ENCODE results near the gene FAM107B. TPM values are rescaled to one million over a fixed set of nuclear protein-coding genes. Genes with fewer than 3 reads are reported as not detected.

Gene FAM107B
- total RNA-seq, 1 experiment from 2014 or later = 39.9 TPM

DNA sequence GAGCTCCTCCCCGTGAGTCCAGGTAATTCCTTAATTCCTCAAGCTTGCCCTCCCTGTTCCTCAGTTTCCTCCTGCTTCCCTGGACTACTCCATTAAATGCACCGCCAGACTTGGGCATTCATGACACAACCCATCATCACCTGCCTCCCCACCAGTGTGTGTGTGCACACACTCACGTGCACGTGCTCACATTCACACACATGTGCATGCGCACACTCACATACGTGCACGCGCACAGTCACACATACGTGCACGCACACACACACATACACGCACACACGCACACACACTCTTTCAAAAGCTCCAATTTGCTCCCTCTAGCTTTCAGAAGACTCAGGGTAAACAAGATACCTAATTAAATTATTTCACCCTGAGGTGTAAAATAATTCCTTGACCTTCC lies 216.7 kb downstream of the FAM107B start:
- no peak for DNase-seq (ENCODE audit: low read depth)

- no peak for DNase-seq (ENCODE audit: low read depth)
These were observed 217.1 kb downstream of the FAM107B start for GRCh38 chr10:14557567-14557966.

GRCh38 chr10:14556285-14556956 lies 218.3 kb downstream of the FAM107B start:
- DNase-seq (ENCODE audit: low read depth) = no peak

DNA sequence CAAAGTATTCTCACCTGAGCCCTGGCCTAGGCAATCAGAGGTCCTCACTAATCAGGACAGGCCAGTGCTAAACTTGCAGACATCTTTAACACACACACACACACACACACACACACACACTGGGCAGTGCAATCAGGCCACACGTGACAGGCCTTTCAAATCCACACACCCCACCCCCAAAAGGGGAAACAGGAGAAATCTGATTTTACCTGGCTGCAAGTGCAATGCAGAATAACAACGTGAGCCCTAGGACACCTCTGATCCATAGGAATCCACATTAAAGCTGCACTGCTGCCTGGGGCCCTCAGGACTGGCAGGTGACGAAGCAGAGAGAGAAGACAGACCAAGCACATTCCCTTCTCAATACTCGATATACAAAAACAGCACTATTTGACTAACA lies 218.9 kb downstream of the FAM107B start:
- no peak for DNase-seq (ENCODE audit: low read depth)

- no peak for DNase-seq (ENCODE audit: low read depth)
These were observed 220.0 kb downstream of the FAM107B start for GRCh38 chr10:14554491-14555205.

- no peak for DNase-seq (ENCODE audit: low read depth)
These were observed 220.6 kb downstream of the FAM107B start for GRCh38 chr10:14554091-14554490.

DNA sequence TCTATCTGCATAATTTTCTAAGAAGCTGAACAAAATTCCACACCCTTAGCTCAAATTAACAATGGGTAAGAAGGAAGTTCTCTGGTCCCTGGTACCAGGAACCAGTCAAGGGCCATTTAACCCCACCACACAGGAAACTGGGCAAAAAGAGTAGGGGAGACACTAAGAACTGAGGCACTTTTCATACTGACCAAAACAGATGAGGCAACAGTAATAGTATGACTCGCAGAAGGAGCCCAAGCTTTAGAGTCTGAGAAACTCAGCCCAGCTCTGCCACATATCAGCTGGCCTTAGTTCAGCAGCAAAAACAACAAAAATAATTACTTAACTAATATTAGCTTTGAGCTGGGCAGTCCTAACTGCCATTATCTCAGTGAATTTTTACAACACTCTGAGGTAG lies 221.2 kb downstream of the FAM107B start:
- DNase-seq (ENCODE audit: low read depth) = peak; percentile 47

DNA sequence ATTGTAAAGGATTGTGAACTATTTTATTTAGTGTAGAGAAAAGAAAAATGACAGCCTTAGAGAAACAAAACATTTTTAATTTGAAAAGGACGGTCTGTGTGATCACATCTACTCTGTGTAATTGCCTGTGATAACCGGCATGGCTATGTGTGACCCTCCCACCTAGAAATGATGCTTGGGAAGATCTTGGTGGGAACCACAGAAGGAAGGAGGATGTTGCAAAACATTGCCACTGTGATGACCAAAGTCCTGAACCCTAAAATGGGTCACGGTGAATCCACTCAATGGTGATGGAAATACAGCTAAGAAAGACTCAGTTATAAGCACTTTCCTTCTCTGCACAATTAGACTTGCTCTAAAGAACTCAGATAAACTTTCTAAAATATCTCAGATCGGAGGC lies 222.7 kb downstream of the FAM107B start:
- no peak for DNase-seq (ENCODE audit: low read depth)

GRCh38 chr10:14550471-14550981 lies 224.2 kb downstream of the FAM107B start:
- no peak for DNase-seq (ENCODE audit: low read depth)

- DNase-seq (ENCODE audit: low read depth) = no peak
These were observed 225.2 kb downstream of the FAM107B start for GRCh38 chr10:14549496-14549895.

GRCh38 chr10:14548970-14549369 lies 225.7 kb downstream of the FAM107B start:
- no peak for DNase-seq (ENCODE audit: low read depth)

DNA sequence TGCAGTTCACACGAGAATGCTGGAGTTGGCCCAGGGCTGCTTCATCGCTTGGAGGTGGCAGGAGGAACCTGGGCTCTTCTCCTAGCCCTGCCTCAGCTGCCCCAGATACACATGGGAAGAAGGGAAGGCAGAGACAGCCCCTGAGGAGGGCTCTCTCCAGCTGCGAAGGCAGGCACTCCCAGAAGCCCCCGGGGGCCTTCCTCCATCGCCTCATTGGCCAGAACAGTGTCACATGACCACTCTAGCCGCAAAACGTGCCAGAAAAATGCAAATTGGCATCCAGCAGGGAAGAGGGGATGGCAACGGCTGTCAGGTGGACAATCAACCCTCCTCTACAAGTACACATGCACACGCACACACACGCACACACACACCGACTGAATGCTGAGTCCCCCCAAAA lies 226.2 kb downstream of the FAM107B start:
- no peak for DNase-seq (ENCODE audit: low read depth)

GRCh38 chr10:14547816-14548215 lies 226.9 kb downstream of the FAM107B start:
- DNase-seq (ENCODE audit: low read depth) = no peak

- DNase-seq (ENCODE audit: low read depth) = peak; percentile 61
These were observed 228.9 kb downstream of the FAM107B start for GRCh38 chr10:14545827-14546226.

GRCh38 chr10:14543904-14544210 lies 230.8 kb downstream of the FAM107B start:
- no peak for DNase-seq (ENCODE audit: low read depth)

DNA sequence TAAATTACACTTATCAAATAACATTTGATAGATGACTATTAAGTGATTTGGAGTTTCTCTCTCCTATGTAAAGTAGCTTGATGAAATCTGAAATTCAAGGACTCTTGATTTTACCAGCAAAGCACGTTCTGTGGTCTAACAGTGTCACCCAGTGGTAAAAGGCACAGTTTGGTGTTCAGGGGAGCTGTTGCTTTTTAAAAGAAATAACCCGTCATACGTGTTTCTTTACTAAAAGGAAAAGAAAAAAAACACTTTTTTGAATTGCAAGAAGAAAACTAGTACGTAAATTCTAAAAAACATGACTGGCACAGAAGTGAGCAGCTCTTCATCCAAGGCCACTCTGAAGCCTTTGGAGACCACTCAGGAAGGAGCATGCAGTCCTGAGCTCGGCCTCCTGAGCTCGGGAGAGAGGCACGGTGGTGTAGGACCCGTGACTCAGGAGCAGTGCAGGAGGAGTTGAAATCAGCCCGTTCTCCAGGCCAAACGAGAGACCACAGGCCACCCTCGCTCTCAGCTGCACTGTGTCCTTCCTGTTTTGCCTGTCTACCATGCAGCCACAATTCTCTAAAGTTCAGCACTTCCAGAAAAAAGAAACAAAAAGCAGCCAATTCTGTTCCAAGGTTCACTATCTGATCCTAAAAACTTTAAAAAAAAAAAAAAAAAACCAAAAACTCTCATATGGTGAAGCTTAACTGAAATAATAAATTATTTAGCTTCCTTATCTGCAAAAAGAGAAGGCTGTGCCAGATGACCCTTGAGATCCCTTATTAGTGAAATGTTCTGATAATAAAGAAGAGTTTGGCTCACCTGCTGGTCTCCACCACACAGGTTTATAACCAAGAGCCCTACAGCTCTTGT lies 231.4 kb downstream of the FAM107B start:
- peak; percentile 51 for DNase-seq (ENCODE audit: low read depth)

GRCh38 chr10:14541379-14541778 lies 233.3 kb downstream of the FAM107B start:
- no peak for DNase-seq (ENCODE audit: low read depth)

- no peak for DNase-seq (ENCODE audit: low read depth)
These were observed 234.1 kb downstream of the FAM107B start for GRCh38 chr10:14540611-14541010.

DNA sequence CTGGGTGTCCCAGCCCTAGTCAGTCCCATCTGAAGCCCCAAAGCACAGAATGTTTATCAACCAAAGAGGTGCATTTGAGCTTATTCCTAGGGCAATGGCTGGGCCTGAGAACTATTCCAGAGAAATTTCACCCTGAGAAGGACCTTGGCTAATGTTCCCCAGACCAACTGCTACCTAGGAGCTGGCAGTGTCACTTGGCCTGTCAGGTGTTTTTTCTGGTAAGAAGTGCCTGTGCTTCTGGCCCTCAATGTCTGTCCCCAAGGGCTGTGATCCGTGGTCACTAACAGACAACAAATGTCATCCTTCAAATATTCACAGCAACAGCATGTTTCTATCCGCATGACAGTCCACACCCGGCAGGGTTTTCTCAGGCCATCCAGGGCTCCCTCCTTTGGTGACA lies 234.6 kb downstream of the FAM107B start:
- DNase-seq (ENCODE audit: low read depth) = no peak

DNA sequence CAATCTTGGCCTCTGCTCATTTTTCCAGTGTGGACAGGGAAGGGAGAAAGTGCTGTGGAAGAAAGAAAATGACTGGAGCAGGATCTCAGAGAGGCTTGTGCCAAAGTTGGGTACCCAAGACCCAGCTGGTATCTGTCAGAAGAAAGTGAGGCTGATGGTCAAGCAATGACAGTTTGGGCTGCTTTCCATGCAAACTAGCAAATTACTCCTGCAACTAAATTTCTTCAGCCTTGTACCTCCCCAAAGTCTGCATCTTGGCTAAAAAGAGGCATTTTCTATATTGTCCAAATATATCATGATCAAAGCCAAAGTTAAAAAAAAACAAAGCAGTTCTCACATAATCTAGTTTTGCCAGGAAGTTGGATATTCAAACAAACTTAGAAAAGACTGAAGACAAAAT lies 235.5 kb downstream of the FAM107B start:
- DNase-seq (ENCODE audit: low read depth) = no peak

GRCh38 chr10:14536241-14537213 lies 238.2 kb downstream of the FAM107B start:
- DNase-seq (ENCODE audit: low read depth) = peak; percentile 74
